ENCODE results near the gene PALLD.

Gene PALLD

GRCh38 chr4:168652755-168653154 lies 155.9 kb downstream of the PALLD start:
- DNase-seq = no peak

- DNase-seq = no peak
Observed at GRCh38 chr4:168654104-168654847, 157.4 kb downstream of the PALLD start.

GRCh38 chr4:168654848-168655174 lies 158.0 kb downstream of the PALLD start:
- no peak for DNase-seq

GRCh38 chr4:168655182-168655581 lies 158.3 kb downstream of the PALLD start:
- DNase-seq = no peak

- no peak for DNase-seq
Observed at GRCh38 chr4:168656055-168656660, 159.3 kb downstream of the PALLD start.

GRCh38 chr4:168656946-168657473 lies 160.2 kb downstream of the PALLD start:
- no peak for DNase-seq

- DNase-seq = no peak
Observed at GRCh38 chr4:168658751-168659150, 161.9 kb downstream of the PALLD start.

GRCh38 chr4:168659741-168660465 lies 163.1 kb downstream of the PALLD start:
- DNase-seq = no peak

GRCh38 chr4:168662297-168662984 lies 165.6 kb downstream of the PALLD start:
- DNase-seq = no peak

- no peak for DNase-seq
Observed at GRCh38 chr4:168664242-168664891, 167.5 kb downstream of the PALLD start.

- no peak for DNase-seq
Observed at GRCh38 chr4:168666531-168666930, 169.7 kb downstream of the PALLD start.

- DNase-seq = no peak
Observed at GRCh38 chr4:168667376-168667775, 170.5 kb downstream of the PALLD start.

- no peak for DNase-seq
Observed at GRCh38 chr4:168667921-168668320, 171.1 kb downstream of the PALLD start.

- DNase-seq = no peak
Observed at GRCh38 chr4:168673476-168673875, 176.6 kb downstream of the PALLD start.

GRCh38 chr4:168674077-168674747 lies 177.4 kb downstream of the PALLD start:
- no peak for DNase-seq

GRCh38 chr4:168674866-168675265 lies 178.0 kb downstream of the PALLD start:
- no peak for DNase-seq

GRCh38 chr4:168677063-168677462 lies 180.2 kb downstream of the PALLD start:
- DNase-seq = no peak

GRCh38 chr4:168677879-168678278 lies 181.0 kb downstream of the PALLD start:
- no peak for DNase-seq

- DNase-seq = no peak
Observed at GRCh38 chr4:168678751-168679366, 182.0 kb downstream of the PALLD start.

GRCh38 chr4:168679397-168679796 lies 182.5 kb downstream of the PALLD start:
- no peak for DNase-seq

GRCh38 chr4:168679819-168680218 lies 183.0 kb downstream of the PALLD start:
- DNase-seq = no peak
